Measurements from ENCODE around the gene AGA.

GRCh38 chr4:177404986-177405385, 37.3 kb downstream of the AGA start:
- TF ChIP-seq POLR2A (IDR thresholded peaks at IDR 0.05; ENCODE audit: low read length) (no peak), GATA1 (IDR thresholded peaks at IDR 0.05; ENCODE audit: low read depth, low read length) (no peak)

Measured in erythroblast (primary cell).